HepG2 (cell line): Measurements from ENCODE around the gene BCAS1.

Experiments used
- JUNB ChIP-seq: sonication (generic); formaldehyde crosslinking; IDR thresholded peaks from 2 replicates; pipeline ENCODE4 v1.8.0; 2022; ENCODE audit warnings: missing genetic modification reagents, mild to moderate bottlenecking, borderline replicate concordance
- ONECUT2 ChIP-seq: sonication (generic); formaldehyde crosslinking; IDR thresholded peaks from 2 replicates; pipeline ENCODE4 v1.4.0; 2020; ENCODE audit warnings: missing genetic modification reagents
- PCBP1 ChIP-seq: fragments of 200-400 bp; formaldehyde crosslinking; IDR thresholded peaks from 2 replicates; pipeline ENCODE4 v1.6.1; 2017; ENCODE audit warnings: mild to moderate bottlenecking, low read depth, low read length, borderline replicate concordance
- ZBTB21 ChIP-seq: sonication (generic); formaldehyde crosslinking; IDR thresholded peaks from 2 replicates; pipeline ENCODE4 v1.4.0; 2020; ENCODE audit warnings: missing genetic modification reagents

GRCh38 chr20:54119744-54120143 is 49.4 kb upstream of the BCAS1 start:
- TF ChIP-seq ZBTB21 (CRISPR knock-in tag) (no peak), PCBP1 (no peak), JUNB (CRISPR knock-in tag) (no peak), ONECUT2 (CRISPR knock-in tag) (no peak)
